ENCODE measurements around the gene TMEM117. TPM values are rescaled to one million over a fixed set of nuclear protein-coding genes. Genes with fewer than 3 reads are reported as not detected.

TMEM117 gene
- total RNA-seq, 1 experiment from 2014 or later, result 12.0 TPM

DNA sequence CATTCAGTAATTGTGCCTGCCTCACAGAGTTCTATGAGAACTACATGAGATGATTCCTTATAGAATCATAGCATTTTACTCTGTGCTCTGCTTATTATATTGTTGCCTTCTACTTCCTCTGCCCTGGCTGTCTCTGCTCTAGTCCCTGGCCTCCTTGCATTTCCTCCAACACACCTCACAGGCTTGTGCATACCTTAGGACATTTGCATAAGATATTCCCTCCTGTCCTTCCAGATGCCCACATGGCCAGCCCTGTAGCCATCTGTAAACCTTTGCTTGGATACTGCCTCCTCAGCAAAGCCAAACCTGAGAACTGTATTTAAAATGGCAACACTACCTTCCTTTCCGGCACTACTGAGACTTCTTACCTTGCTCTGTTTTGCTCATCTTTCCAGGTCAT is 586.7 kb downstream of the TMEM117 start:
- in situ Hi-C loops (cut with HindIII; ENCODE audit: low pct_unique_long_range_greater_than_20kb, low sequenced_read_pairs), result no loop called here
- no peak for DNase-seq (ENCODE audit: low read depth)

- in situ Hi-C loops (cut with HindIII; ENCODE audit: low pct_unique_long_range_greater_than_20kb, low sequenced_read_pairs), result no loop called here
- DNase-seq (ENCODE audit: low read depth), result no peak
Observed at GRCh38 chr12:44428825-44429224, 592.9 kb downstream of the TMEM117 start.

DNA sequence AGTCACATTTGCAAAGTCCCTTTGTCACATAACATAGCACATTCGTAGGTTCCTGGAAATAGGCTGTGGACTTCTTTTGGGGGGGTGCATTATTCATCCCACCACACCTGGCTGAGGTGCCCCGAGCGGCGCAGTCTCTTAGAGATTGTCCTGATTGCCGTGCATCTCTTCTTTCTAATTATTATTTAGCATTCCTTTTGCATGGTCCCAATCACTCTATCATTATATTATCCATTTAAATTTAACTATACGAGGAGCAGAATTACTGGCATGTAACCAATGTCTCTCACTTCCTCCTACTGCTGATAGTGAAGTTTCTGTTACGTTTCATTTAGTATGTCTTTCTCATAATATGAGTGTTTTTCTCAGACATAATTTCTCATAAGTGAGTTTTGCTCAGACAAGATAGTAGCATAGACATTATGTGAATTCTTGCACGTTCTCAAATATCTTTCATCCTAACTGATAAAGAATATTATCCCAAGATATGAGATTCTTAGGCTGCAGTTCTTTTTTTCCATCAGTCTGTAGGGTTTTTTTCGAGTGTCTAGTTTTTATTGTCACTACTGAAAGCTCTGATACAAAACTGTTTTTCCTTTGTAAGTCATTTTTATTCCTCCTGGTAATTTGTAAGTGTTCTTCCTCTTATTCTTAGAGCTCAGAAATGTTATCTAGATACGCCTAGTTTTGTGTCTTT is 595.9 kb downstream of the TMEM117 start:
- no peak for DNase-seq (ENCODE audit: low read depth)
- in situ Hi-C loops (cut with HindIII; ENCODE audit: low pct_unique_long_range_greater_than_20kb, low sequenced_read_pairs), result no loop called here

GRCh38 chr12:44433659-44434058 is 597.8 kb downstream of the TMEM117 start:
- DNase-seq (ENCODE audit: low read depth), result no peak
- in situ Hi-C loops (cut with HindIII; ENCODE audit: low pct_unique_long_range_greater_than_20kb, low sequenced_read_pairs), result no loop called here

GRCh38 chr12:44436756-44437155 is 600.9 kb downstream of the TMEM117 start:
- DNase-seq (ENCODE audit: low read depth), result no peak
- in situ Hi-C loops (cut with HindIII; ENCODE audit: low pct_unique_long_range_greater_than_20kb, low sequenced_read_pairs), result no loop called here

Other genes starting within 250 kb of the TMEM117 start
- 8.7 and 18.3 TPM in 2 replicates for gene PUS7L, start 77.3 kb upstream of the TMEM117 start, total RNA-seq (2014; rRNA removed; shearing (Covaris generic); ENCODE audit: low replicate concordance)
- gene IRAK4, start 77.1 kb upstream of the TMEM117 start, total RNA-seq (2014; rRNA removed; shearing (Covaris generic); ENCODE audit: low replicate concordance), result 10.7 and 12.8 TPM in 2 replicates
- gene TWF1, start 29.8 kb upstream of the TMEM117 start, total RNA-seq (2014; rRNA removed; shearing (Covaris generic); ENCODE audit: low replicate concordance), result 136 and 142 TPM in 2 replicates

Data from Caki2 (cell line).